Astrocyte (in vitro differentiated cells and primary cell): ENCODE data around the gene STUM. TPM values are rescaled to one million over a fixed set of nuclear protein-coding genes. Genes with fewer than 3 reads are reported as not detected.

ENCODE experiments used
- DNase-seq: peaks from one replicate; pipeline ENCODE4 v3.0.0-alpha.2; 2010; ENCODE audit warnings: low read depth
- FAIRE-seq: peaks from 2 replicates; lab custom pipeline; 2011; peaks lifted over from hg19 to GRCh38; lab: Jason Lieb, UNC
- H2AFZ ChIP-seq: 2 replicates; pipeline ENCODE4 v1.6.0; 2012; ENCODE audit warnings: low read depth, low read length, inconsistent platforms
- H3K27ac ChIP-seq: 2 replicates; pipeline ENCODE4 v1.5.1; 2011; ENCODE audit warnings: low read depth, low read length, inconsistent platforms
- H3K27me3 ChIP-seq: 2 replicates; pipeline ENCODE4 v1.6.0; 2011; ENCODE audit warnings: low read length, inconsistent platforms; ENCODE audit not compliant: insufficient read depth
- H3K36me3 ChIP-seq: 2 replicates; pipeline ENCODE4 v1.5.1; 2011; ENCODE audit warnings: low read length, inconsistent platforms; ENCODE audit not compliant: insufficient read depth
- H3K4me1 ChIP-seq: 2 replicates; pipeline ENCODE4 v1.5.1; 2011; ENCODE audit warnings: low read length, inconsistent platforms; ENCODE audit not compliant: insufficient read depth
- H3K4me2 ChIP-seq: 2 replicates; pipeline ENCODE4 v1.6.0; 2012; ENCODE audit warnings: low read length, inconsistent platforms
- H3K4me3 ChIP-seq: 2 replicates; pipeline ENCODE4 v1.5.1; 2011; ENCODE audit warnings: low read depth, mild to moderate bottlenecking, low read length, inconsistent platforms; ENCODE audit not compliant: insufficient read depth
- H3K79me2 ChIP-seq: 2 replicates; pipeline ENCODE4 v1.6.0; 2012; ENCODE audit warnings: mild to moderate bottlenecking, low read length, inconsistent platforms; ENCODE audit not compliant: insufficient read depth
- H3K9ac ChIP-seq: 2 replicates; pipeline ENCODE4 v1.6.0; 2012; ENCODE audit warnings: mild to moderate bottlenecking, low read length, inconsistent platforms
- H3K9me3 ChIP-seq: 2 replicates; pipeline ENCODE4 v1.5.1; 2012; ENCODE audit warnings: low read depth, mild to moderate bottlenecking, low read length, inconsistent platforms; ENCODE audit not compliant: insufficient read depth
- H4K20me1 ChIP-seq: 2 replicates; pipeline ENCODE4 v1.6.0; 2012; ENCODE audit warnings: low read length, inconsistent platforms; ENCODE audit not compliant: insufficient read depth
- H3K27ac Mint-ChIP-seq: one replicate; pipeline ENCODE4 v1.8.0; 2021; ENCODE audit warnings: mild to moderate bottlenecking, mixed read lengths; ENCODE audit not compliant: unreplicated experiment
- H3K27me3 Mint-ChIP-seq: one replicate; pipeline ENCODE4 v1.8.0; 2021; ENCODE audit warnings: low read depth, mixed read lengths; ENCODE audit not compliant: unreplicated experiment
- H3K36me3 Mint-ChIP-seq: one replicate; pipeline ENCODE4 v1.8.0; 2021; ENCODE audit warnings: low read depth, mixed read lengths; ENCODE audit not compliant: unreplicated experiment
- H3K4me1 Mint-ChIP-seq: one replicate; pipeline ENCODE4 v1.8.0; 2021; ENCODE audit warnings: low read depth, mixed read lengths; ENCODE audit not compliant: unreplicated experiment
- H3K4me3 Mint-ChIP-seq: one replicate; pipeline ENCODE4 v1.8.0; 2021; ENCODE audit warnings: mild to moderate bottlenecking, moderate library complexity, mixed read lengths; ENCODE audit not compliant: unreplicated experiment
- H3K9me3 Mint-ChIP-seq: one replicate; pipeline ENCODE4 v1.8.0; 2021; ENCODE audit warnings: mild to moderate bottlenecking, mixed read lengths; ENCODE audit not compliant: unreplicated experiment
- EZH2 ChIP-seq: IDR thresholded peaks from 2 replicates; pipeline ENCODE4 v1.6.1; 2012; ENCODE audit warnings: mild to moderate bottlenecking, low read length, inconsistent platforms; ENCODE audit not compliant: insufficient read depth
- total RNA-seq: library from RNA; stranded (reverse); gene quantifications from 2 replicates; pipeline ENCODE4 v1.2.1, GENCODE V29; 2021
- TF ChIP-seq, protein P1 (sequence below): IDR thresholded peaks from 2 replicates; pipeline ENCODE4 v1.5.1; 2011; ENCODE audit warnings: low read depth, mild to moderate bottlenecking, inconsistent platforms, low read length, moderate library complexity; ENCODE audit not compliant: insufficient read depth

Gene STUM
- total RNA-seq, 1 donor from 2014 or later = not detected

DNA sequence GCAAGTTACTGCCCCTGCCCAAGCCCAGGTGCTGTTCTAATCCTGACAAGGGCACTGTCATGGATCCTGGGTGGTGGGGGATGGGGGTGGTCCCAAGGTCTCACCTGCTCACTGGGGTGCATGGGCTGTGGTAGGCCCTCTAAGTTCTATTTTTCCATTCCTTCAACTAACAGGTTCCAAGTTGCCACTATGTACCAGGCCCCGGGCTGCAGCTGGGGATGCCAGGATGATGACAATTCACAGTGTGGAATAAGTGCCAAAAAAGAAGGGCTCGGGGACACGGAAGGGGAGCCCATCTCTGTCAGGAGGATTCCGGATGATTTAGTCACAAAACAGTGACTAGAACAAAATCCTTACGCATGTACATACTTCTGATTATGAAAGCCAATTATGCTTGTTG is 76.0 kb downstream of the STUM start:
- H3K27ac Mint-ChIP-seq = no peak overlapping the region
- no peak overlapping the region for H3K9ac ChIP-seq
- FAIRE-seq (no peak), DNase-seq (no peak)
- no peaks in the 10 kb centered on the region for H3K4me1 Mint-ChIP-seq
- H3K4me1 ChIP-seq = no peaks in the 10 kb centered on the region
- H3K9me3 Mint-ChIP-seq = no peaks in the 10 kb centered on the region
- H3K27ac ChIP-seq = no peak overlapping the region
- H3K79me2 ChIP-seq = no peaks in the 10 kb centered on the region
- no peaks in the 10 kb centered on the region for H3K36me3 Mint-ChIP-seq
- peaks cover 3% of the 10 kb centered on the region for H3K27me3 ChIP-seq
- H2AFZ ChIP-seq = no peak overlapping the region
- no peaks in the 10 kb centered on the region for H4K20me1 ChIP-seq
- peaks cover 36% of the 10 kb centered on the region for H3K27me3 Mint-ChIP-seq
- H3K4me3 Mint-ChIP-seq = no peak overlapping the region
- H3K36me3 ChIP-seq = no peaks in the 10 kb centered on the region
- no peaks in the 10 kb centered on the region for H3K9me3 ChIP-seq
- TF ChIP-seq, protein P1, sequence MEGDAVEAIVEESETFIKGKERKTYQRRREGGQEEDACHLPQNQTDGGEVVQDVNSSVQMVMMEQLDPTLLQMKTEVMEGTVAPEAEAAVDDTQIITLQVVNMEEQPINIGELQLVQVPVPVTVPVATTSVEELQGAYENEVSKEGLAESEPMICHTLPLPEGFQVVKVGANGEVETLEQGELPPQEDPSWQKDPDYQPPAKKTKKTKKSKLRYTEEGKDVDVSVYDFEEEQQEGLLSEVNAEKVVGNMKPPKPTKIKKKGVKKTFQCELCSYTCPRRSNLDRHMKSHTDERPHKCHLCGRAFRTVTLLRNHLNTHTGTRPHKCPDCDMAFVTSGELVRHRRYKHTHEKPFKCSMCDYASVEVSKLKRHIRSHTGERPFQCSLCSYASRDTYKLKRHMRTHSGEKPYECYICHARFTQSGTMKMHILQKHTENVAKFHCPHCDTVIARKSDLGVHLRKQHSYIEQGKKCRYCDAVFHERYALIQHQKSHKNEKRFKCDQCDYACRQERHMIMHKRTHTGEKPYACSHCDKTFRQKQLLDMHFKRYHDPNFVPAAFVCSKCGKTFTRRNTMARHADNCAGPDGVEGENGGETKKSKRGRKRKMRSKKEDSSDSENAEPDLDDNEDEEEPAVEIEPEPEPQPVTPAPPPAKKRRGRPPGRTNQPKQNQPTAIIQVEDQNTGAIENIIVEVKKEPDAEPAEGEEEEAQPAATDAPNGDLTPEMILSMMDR = no peak
- no peak for TF ChIP-seq EZH2
- H3K4me2 ChIP-seq = no peak overlapping the region
- no peak overlapping the region for H3K4me3 ChIP-seq

DNA sequence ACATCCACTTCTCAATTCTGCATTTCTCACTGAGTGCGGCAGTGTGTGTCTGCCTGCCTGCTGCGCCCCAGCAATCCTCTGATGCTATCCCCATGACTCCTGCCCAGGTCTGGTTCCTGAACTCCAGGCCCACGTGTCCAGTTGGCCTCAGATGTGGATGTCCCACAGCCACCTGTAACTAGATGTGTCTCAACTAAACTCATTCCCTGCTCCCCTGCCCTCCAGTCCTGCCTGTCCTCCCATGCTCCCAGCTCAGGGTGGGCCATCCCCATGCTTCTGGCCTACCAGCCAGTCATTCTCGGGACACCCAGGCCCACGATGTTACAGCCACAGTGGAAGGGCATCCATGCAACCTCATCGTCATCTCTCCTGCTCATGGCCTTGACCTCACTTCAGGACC is 76.8 kb downstream of the STUM start:
- H3K36me3 Mint-ChIP-seq = no peaks in the 10 kb centered on the region
- no peaks in the 10 kb centered on the region for H3K4me1 Mint-ChIP-seq
- H3K9me3 ChIP-seq = no peaks in the 10 kb centered on the region
- no peak overlapping the region for H3K4me2 ChIP-seq
- no peak overlapping the region for H3K9ac ChIP-seq
- no peaks in the 10 kb centered on the region for H3K36me3 ChIP-seq
- no peaks in the 10 kb centered on the region for H4K20me1 ChIP-seq
- H3K27ac Mint-ChIP-seq = no peak overlapping the region
- H3K27me3 ChIP-seq = peaks cover 3% of the 10 kb centered on the region
- H3K4me3 ChIP-seq = no peak overlapping the region
- H3K27ac ChIP-seq = no peak overlapping the region
- no peak overlapping the region for H2AFZ ChIP-seq
- no peak overlapping the region for H3K4me3 Mint-ChIP-seq
- H3K9me3 Mint-ChIP-seq = no peaks in the 10 kb centered on the region
- no peaks in the 10 kb centered on the region for H3K4me1 ChIP-seq
- TF ChIP-seq EZH2 = no peak
- TF ChIP-seq, protein P1 = no peak
- FAIRE-seq = no peak
- no peak for DNase-seq
- no peaks in the 10 kb centered on the region for H3K79me2 ChIP-seq
- H3K27me3 Mint-ChIP-seq = peaks cover 36% of the 10 kb centered on the region

DNA sequence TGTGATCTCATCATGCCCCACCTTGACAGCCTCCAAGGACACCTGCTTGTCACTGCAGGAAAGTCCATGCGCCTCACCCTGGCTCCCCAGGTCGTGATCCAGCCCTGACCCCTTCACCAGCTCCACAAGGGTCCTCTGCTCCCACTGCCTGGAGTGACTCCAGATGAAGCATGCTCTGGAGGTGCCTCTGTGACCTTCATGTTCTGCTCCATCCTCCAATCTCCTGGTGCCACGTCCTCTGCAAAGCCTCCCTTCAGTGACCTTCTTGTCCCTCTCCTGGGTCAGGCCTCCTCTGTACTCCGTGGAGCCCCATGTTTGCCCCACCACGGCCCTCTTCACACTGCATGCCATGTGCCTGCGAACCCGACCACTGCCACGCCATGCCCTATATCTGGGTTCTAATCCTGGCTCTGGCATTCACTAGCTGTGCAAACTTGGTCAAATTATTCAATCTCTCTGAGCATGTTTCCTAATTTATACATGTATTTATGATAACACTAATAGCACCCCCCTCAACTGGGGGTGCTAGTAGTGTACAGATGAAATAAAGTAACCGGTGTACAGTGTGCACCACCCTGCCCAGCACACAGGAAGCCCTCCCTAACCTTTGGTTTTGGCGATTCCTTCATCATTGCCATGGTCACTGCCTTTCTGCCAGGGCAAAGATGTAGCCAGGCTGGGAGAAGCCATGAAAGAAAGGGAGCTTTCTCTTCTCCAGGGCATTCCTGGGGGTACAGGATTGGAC is 77.4 kb downstream of the STUM start:
- Mint-ChIP-seq H3K36me3 (no peaks in the 10 kb centered on the region), H3K27ac (no peak overlapping the region), H3K4me1 (no peaks in the 10 kb centered on the region), H3K4me3 (no peak overlapping the region), H3K9me3 (no peaks in the 10 kb centered on the region), H3K27me3 (peaks cover 37% of the 10 kb centered on the region)
- Histone ChIP-seq H2AFZ (peak overlapping the region; percentile 55), H3K36me3 (no peaks in the 10 kb centered on the region), H3K4me2 (peak overlapping the region; percentile 66), H3K79me2 (no peaks in the 10 kb centered on the region), H3K27me3 (peaks cover 3% of the 10 kb centered on the region), H3K9me3 (no peaks in the 10 kb centered on the region), H4K20me1 (no peaks in the 10 kb centered on the region), H3K4me3 (no peak overlapping the region), H3K27ac (no peak overlapping the region), H3K4me1 (no peaks in the 10 kb centered on the region), H3K9ac (no peak overlapping the region)
- no peak for DNase-seq
- no peak for FAIRE-seq
- TF ChIP-seq, protein P1 = no peak
- no peak for TF ChIP-seq EZH2
